ENCODE results near the gene CFAP91.

The CFAP91 gene

DNA sequence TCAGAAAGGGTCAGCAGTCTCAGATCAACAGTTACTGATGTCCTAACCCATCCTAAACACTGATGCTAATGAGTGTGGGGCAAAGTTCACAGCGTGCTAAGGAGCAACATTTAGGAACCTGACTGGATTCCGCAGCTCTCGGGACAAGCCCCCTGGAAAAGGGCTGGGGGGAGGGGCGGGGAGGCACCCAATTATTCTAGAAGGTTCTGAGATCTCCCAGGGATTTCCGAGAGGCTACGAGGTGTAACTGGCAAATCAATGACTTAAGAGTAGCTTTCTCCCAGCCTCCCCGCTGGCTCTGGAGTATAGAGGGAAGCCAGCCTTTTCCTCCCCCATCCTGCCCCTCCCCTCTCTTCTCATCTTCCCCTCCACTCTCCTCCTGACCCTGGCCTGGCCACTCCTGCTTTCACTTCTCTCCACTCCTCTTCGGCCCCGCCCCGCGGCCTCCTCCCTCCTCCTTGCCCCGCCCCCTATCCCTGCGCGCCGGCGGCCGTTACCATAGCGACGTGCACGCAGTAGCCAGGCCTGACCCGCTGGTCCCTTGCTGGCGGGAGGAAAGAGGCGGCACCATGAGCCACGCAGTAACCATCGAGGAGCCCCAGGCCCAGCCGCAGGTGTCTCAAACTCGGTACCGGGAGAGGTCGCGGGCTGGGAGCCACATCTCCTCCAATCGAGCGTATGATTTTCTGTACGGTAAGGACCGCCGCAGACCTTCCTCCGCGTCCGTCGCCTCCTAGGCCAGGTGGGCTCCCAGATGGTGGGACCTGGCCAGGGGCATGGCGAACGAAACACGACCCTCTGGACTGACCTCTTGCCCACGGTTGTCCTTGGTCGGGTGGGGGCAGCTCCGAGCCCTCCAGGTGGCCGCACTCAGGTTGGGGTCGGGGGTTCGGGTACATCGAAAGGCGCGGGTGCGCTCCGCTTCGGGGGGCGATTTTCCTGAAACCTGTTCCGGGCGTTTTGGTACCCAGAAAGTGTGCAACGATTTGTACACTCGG, at the start of gene CFAP91:
TSS of gene CFAP91 (plus strand) at position 493 of the 998 bp plus-strand sequence. CDS start at position 570, 77 bp downstream.
- peak; percentile 57 to 83 (median 59) for DNase-seq (ENCODE audit: low read depth in 3 of 3)

DNA sequence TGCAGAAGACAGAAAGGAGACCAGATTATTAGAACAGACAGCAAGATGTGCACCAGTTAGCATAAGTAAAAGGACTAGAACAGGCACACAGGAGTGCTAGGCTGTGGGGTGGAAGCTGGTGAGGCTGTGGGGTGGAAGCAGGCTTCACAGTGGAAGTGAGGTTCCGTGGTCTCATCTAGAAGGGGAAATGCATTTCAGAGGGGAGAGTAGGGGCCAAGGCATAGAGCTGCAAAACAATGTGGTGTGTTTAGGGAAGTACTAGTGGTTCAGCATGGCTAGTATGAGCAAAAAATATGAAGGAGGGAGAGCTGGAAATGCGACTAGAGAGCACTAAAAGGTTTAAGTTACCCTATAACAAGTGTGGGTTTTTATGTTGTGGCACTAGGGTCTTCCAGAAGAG, 48.9 kb upstream of the CFAP91 start:
- no peak for DNase-seq (ENCODE audit: low read depth in 3 of 3)

DNA sequence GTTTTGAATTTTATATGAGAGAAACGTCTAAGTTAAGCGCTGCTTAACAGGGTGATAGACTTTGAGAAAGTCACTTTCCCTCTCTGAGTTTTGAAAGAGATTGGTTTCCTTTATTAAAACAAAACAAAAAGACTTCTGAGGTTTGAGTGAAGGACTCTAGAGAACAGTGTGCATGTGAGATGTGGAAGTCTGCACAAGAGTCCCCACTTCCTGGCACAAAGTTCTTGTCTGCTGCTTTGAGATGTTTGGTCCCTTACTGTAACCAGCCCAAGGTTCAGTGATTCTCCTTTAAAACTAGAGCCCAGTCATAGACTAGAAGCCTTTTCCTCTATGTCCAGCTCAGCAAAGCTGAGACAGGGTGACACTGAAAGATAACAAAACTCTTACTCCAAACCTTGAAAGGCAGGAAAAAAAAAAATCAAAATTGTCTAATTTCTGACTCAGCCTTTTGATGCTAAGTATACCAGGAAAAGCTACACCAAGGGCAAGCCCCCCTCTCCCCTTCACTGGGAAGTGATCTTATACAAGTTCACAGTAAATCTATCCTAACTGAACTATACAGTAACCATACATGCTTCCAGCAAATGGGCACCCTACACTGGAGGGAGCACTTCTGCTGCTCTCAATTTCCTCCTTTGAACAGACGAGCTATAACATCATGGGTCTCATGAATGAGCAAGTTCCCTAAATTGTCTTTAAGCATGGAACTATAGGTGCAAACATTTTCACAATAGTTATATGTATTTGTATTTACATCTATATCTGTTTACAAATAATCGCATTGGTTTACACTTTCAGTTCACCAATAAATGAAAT, 44.7 kb upstream of the CFAP91 start:
- no peak for DNase-seq (ENCODE audit: low read depth in 3 of 3)

DNA sequence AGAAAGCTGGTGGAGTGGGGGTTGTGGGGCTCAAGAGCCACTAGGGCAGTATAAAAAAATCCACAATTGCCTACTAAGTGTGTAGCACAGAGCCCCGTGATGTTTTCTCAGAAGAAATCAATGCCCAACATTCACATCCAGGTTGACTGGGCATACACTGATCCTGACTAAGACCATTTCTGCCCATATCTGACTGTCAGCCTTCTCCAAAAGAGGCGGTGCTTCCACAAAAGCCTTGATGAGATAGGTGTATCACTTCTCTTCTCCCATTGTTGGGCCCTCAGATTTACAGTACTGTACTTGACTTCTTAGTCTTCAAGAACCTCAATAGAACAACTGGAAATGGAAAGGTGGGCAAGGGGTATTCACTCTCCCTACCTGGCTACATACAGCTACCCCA, 43.8 kb upstream of the CFAP91 start:
- no peak for DNase-seq (ENCODE audit: low read depth in 3 of 3)

DNA sequence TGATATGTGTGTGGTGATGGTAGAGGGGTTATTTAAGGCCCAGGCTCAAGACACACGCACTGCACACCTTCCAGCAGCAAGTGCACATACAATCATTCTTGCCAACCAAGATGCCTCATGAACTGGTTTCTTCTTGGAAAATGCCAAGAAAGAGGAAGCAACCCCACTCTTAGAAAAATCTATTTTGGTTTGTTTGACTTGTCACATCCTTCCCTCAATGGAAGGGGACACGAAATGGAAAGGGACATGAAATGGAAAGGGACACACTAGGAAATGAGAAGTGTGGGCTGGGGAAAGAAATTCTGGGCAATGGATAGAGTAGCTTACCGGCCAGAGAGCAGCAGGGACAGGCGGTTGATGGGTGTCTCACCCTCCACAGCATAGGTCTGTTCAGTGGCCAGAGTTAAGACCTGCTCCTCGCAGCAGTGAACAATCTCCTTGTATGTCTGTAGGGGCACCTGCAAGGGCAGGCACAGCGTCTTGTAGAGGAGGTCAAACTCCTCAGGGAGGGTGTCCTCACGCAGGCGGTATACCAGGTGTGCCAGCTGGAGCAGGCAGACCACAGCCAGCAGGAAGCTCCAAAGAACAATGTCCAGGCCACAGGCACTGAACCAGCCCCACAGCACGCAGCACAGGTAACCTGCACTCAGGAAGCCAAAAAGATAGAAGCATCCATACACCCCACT, 43.1 kb upstream of the CFAP91 start:
- no peak for DNase-seq (ENCODE audit: low read depth in 3 of 3)

DNA sequence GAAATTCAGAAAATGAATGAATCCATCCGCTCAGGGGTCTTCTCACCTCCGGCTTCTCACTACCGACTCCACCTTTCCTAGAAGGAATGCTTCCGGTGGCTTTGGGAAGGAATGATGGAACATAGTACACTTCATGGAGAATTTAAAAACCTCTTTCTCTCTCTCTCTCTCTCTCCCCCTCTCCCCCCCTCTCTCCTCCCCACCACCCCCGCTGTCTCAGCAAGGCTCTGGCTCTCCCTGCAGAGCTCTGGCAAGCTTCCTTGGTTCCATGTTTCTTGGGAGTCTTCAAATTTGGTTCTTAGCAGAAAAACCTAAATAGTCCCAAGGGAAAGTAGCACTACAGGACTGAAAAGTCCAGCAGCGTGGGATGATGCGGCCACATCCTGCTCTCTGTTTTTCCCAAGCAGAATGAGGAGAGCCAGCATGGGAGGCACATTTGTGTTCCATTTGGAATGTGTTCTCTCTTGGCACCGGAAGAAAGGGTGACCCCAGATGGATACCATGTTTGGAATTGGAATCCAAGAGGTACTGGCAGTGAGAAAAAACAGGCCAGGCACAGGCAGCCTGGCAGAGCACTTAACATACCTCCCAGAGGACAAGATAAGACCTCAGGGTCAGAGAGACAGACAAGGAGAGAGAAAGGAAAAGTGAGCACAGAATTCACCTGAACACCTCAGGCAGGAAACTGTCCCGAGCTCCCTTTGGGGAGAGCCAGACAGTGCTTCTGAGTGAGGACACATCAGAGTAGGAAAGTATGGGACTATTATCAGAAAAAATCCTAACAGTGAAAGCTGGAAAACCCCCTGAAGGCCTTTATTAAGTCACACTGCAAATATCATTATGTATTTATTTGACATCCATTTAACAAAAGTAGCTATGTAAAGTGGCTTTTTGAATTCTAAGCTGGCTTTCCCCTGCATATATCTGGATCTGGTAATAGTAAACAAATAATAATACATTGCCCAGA, 42.1 kb upstream of the CFAP91 start, which contains the start of gene POPDC2:
TSS of gene POPDC2 (minus strand) at position 116 of the 967 bp plus-strand sequence. CDS start 166 bp downstream, outside the sequence.
- DNase-seq (ENCODE audit: low read depth in 3 of 3), result no peak

DNA sequence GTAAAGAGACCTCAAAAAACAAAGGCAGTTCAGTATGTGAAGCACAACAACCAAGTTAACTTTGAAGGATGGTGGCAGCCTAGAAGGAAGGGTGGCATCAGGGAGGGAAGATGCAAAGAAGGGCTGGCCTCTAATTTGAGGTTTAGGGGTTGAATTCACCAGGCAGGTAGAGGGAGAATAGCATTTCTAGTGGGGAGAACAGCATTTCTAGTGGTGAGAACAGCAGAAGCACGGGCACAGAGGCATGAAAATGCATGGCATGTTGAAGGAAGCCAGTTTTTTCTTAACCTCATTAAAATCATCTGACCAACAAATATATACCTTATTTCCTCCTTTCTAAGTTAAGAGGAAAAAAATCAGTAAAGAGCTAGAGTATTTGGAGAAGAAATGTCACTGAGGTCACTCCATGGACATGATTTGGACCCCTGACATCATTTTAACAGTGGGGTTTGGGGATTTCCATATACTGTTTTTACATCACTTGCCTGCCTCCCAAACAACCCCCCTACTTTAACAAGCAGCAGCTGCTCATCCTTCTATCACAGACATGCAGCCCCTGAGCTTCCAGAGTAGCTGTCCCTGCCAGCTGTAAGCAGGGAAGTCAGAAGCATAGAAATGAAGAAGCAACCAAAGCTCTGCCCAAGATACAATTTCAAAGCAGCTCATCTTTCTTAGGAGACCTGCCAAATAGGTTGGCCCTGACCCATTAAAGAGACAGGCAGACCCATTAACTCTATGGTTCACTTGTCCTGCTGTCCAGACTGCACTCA, 40.0 kb upstream of the CFAP91 start:
- DNase-seq (ENCODE audit: low read depth in 3 of 3), result no peak

DNA sequence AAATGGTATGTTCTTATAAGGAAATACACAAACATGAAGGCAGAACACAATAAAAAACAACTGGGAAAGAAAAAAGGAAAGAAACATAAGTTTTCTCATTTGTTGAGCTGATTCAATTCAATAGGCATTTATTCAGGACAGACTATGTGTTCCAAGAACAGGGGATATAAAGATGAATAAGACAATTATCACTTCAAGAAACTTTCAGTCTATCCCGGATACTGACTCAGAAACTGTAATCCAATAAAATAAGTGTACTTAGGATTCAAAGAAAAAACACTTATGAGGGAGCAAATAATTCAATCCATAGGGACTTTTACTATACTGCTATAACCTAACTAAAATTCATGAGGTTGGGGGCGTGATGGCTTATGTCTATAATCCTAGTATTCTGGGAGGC, 38.9 kb upstream of the CFAP91 start:
- DNase-seq (ENCODE audit: low read depth in 3 of 3), result no peak

DNA sequence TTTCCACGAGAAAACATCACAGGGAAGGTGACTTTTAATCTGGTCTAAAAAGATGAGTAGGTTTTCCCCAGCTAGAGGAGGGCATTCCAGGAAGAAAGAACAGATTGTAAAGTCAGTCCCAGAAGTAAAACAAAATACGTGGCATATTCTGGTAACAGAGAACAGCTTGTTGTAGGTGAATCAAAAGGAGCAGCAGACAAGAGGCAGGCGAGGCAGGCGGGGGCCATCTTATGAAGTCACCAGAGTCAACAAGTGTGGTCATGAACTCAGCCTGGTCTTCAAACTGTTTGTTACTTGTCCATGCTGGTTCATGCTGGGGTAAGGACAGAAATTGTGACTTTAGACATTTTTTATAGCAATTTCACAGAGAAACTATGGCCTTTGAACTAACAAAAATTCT, 38.5 kb upstream of the CFAP91 start:
- DNase-seq (ENCODE audit: low read depth in 3 of 3), result no peak

DNA sequence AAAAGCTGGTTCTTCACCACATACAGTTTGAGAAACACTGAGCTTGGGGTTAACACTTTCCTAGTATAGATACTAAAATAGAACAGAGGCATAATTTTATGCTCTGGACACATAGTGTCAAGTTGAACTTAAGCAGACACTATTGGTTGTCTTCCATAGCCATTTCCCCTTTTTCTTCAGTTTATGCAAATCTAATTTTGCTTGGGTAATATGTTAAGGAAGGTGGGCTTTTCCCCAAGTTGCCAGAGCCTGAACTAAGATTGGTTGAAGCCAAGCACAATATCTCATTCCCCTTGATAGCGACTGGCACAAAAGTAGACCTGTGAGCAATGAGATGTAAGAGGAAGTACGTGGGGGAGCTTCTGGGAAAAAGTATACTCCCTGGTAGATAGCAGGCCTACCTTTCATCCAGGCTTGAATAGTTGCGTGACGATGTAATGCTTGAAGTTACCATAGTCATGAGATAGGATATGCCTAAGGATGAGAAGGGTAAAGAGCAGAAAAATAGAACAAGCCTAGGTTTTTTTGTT, 37.9 kb upstream of the CFAP91 start:
- no peak for DNase-seq (ENCODE audit: low read depth in 3 of 3)

DNA sequence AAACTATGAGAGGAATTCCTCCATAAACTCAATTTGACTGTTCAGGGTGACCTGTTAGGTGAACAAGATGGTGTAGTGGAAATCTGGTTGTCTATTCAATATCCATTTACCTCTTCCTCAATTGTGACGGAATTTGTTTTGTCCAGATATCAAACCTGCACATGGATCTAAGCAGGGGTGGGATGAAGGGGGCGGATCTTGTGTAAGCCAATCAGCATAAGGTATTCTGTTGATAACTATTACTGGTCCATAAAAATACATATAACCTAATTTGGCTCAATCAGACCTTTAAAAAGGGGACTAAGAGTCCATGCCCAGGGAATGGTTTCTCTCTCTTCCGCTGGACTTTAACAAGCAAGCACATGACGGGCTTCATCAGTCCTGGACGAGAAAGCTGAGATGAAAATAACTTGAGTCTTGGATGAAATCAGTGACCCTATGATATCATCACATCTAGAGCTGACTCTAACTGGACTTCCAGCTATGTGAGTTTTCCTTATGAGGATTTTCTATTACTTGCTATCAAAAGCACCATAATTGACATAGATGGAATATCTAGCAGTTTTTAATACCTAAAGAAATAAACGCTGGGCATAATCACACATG, 36.8 kb upstream of the CFAP91 start:
- DNase-seq (ENCODE audit: low read depth in 3 of 3), result no peak

DNA sequence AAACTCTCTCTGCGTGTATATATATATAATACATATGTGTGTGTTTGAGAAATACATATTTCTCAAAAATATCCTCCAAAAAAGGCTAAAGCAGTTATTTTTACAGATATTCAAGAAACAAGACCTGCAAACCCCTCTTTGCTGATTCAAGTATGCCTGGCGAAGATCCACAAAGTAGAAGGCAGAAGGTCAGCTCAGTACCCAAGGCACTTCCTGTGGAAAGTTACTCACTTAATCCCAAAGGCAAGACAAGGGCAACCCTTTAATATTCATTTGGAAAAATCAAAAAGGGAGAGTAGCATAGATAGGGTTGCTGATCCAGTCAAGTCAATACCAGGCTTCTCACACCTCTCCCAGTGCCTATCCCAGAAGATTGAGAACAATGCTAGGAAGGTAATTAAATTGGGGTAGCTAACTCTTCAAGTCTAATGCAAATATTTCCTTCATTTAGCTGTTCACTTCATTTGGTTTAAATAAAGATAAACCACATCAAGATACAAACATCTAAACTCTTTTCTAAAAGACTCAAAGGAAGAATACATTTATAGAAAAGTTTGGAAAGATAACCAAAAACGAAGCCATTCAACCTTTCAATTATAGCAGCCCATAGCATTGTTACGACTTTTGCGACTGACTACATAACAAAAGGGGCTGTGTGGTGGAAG, 32.8 kb upstream of the CFAP91 start:
- no peak for DNase-seq (ENCODE audit: low read depth in 3 of 3)

DNA sequence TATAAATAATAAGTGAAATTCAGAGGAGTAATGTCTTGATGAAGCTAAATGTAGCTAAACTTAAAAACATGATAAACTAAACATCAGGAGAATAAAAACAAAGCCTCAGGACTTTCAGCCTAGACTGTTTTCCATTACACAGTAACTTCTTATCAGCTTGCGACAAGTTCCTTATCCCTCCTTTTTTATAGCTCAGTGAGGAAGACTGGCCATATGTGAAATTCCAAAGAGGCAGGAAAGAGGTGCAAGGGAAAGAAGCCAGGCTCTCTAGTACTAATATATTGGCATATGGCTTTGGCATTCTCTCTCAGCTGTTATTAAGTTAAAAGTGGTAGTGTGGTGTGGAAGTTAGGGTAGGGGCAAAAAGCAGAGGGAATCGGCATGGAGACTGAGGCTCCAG, 30.0 kb upstream of the CFAP91 start:
- no peak for DNase-seq (ENCODE audit: low read depth in 3 of 3)

DNA sequence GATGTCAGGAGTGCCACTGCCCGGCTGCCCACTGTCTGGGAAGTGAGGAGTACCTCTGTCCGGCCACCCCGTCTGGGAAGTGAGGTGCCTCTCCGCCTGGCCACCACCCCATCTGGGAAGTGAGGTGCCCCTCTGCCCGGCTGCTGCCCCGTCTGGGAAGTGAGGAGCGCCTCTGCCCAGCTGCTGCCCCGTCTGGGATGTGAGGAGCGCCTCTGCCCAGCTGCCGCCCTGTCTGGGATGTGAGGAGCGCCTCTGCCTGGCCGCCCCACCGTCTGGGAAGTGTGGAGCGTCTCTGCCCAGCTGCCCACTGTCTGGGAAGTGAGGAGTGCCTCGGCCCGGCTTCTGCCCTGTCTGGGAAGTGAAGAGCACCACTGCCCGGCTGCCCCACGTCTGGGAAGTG, 28.9 kb upstream of the CFAP91 start:
- no peak for DNase-seq (ENCODE audit: low read depth in 3 of 3)

DNA sequence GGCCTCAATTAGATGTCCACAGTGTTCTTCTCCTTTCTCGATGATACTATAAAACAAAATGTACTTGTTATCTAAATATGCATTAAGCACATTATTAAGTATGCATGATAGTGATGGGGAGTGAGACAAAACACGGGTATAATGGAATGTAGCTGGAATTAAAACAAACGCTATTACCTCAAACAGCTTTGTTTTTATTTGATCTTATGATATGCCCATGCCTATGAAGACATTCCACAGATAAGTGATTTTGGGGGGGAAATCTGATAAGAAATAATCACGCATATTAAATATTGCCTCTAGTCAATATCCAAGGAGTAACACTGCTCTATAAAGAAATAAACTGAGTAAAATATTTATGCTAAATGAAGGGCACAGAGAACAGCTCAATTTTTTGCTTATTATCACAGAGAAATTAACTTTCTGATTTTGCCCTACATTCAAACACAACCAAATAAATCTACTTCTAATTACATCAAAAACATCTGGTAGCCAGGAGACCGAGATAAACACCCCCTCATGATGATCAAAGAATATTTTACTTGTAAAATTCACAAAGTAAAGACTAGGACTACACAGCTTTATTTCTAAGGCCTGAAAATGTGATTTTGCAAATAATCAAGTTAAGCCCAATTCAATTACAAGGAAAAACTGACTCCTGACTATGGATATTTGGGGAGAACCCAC, 27.5 kb upstream of the CFAP91 start:
- DNase-seq (ENCODE audit: low read depth in 3 of 3), result no peak

DNA sequence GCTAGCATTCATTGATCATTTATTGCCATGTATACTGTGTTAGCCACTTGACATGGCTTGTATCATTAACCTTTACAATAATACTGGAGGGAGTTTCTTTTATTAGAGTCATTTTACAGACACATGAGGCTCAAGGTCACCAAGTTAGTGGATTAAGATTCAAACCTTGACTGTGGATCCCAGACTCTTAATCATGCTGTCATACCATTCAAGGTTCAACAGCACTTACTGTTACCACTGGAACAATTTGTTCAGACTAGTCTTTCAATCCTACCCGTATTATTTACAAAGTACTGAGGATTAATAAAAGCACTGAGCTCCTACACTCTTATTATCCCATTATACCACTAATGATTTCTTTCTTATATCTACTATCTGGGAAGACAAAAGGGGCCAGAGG, 26.8 kb upstream of the CFAP91 start:
- DNase-seq (ENCODE audit: low read depth in 3 of 3), result no peak

DNA sequence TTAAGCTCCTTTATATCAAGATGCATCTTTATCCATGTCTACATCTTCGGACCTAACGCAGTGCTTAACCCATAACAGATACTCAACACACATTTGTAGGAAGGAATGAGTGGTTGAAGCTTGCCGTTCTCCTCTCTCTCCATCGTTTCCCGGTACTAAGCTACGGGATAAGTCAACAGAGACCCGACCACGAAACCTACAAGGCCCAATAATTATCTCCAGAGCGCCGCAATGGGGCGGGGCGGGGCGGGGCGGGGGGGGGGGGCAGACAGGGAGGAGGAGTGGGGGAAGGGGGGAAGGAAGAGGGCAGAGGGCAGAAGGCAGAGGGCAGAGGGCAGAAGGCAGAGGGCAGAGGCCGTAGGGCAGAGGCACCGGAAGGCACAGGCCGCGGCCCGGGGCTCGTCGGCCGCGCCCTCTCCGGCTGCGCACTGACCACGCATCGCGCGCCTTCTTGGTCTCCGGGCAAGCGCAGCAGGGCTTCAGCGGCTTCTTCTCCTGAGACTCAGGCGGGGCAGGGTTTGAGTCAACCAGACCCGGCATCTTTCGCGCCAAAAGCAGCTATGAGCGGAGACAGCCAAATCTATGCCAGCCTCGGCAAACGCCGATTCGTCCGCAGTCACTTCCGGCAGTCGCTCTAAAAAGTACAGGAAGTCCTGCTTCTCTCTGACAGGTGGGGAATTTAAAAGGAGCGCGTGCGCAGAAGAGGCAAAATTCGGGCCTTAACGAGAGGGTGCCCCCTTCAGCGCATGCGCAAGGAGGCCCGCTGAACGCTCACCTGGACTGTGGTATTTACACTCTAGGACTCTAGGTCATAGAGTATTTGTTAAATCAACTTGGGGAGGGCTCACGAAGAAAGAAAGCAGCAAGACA, 25.8 kb upstream of the CFAP91 start, which contains the start of gene COX17:
TSS of gene COX17 (minus strand) at position 636 of the 870 bp plus-strand sequence. CDS start at position 540, 96 bp downstream.
- peak; percentile 87 to 93 (median 91) for DNase-seq (ENCODE audit: low read depth in 3 of 3)
